HG02973 (cell line): ENCODE data around the gene CSF1R.

Source experiments
- ATAC-seq: cut with Tn5 transposase; IDR thresholded peaks from one replicate; pipeline ENCODE4 v1.9.1; 2021; ENCODE audit warnings: moderate library complexity; ENCODE audit not compliant: unreplicated experiment

The CSF1R gene

DNA sequence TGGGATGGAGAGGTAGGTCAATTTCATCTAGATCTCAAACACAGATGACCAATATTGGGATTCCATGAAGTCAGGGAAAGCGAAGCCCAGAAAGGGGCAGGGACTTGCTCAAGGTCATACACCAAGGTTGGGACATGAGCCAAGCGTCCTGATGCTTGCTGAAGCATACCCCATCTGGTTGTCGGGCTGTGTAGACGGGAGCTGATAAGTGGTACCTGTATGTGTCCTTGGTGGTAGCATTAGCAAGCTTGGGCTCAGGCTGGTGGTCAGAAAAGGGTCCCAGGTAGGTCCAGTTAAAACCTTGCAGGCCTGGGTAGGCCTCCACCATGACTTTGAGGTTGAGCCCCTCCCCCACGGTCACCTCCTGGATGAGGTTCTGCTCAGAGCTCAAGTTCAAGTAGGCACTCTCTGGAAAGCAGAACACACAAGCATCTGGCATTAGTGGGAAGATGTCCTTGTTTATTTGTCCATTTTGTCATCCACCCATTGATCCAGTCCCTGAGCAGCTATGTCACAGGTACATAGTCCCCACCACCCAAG lies 13.2 kb downstream of the CSF1R start:
- no peak for ATAC-seq

DNA sequence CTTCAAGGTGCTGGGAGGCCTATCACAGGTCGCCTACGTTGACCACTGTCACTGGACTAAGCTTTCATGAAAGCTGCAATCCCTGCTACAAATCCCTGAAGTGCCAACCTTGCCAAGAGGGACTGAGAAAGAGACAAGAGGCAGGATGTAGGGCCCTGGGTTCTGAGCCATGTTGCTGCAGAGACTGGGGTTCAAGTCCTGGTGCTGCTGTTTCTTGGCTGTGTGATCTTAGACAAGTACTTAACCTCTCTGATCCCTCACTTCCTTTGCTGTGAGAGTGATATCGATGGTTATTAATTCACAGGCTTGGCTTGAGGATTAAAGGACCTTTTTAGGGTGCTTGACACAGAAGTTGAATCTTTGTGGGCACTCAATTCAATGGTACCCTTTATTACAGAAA lies 15.5 kb downstream of the CSF1R start:
- ATAC-seq = no peak

DNA sequence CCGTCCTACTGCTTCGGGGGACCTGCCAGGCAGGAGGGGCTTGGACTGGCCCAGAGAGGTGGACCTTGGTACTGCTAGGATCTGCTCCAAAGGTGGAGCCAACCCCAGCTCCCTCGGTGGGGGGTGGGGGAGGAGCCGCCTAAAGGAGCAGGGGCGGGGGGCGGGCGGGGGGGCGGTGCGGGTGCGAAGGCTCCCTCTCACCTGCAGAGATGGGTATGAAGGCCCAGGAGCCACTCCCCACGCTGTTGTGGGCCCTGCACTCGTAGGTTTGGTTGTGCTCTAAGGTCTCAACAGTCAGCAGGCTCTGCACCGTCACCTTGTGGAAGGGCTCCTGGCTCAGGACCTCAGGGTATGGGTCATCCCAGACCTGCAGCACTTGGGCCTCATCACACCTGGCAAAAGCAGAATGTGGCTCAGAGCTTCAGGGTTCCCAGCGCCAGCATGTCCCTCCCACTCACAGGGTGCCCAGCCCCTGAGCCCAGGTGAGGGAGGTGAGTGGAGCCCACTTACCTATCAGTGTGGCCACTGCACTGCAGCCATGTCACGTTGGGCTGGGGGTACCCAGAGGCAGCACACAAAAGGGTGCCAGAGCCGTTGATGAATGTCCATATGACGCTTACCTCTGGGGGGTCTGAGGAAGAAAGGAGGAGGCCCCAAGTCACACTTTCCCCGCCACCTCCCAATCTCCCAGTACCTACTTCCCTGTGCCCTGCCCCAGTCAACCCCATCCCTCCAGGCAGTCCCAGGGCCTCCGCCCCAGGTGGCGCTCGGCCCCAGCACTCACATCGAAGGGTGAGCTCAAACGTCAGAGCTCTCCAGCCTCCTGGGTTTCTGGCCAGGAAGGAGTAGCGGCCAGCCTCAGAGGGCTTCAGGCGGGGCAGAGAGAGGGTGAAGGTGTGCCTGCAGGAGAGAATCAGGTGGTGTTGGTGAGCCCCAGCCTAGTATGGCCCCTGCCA lies 16.4 kb downstream of the CSF1R start:
- no peak for ATAC-seq

DNA sequence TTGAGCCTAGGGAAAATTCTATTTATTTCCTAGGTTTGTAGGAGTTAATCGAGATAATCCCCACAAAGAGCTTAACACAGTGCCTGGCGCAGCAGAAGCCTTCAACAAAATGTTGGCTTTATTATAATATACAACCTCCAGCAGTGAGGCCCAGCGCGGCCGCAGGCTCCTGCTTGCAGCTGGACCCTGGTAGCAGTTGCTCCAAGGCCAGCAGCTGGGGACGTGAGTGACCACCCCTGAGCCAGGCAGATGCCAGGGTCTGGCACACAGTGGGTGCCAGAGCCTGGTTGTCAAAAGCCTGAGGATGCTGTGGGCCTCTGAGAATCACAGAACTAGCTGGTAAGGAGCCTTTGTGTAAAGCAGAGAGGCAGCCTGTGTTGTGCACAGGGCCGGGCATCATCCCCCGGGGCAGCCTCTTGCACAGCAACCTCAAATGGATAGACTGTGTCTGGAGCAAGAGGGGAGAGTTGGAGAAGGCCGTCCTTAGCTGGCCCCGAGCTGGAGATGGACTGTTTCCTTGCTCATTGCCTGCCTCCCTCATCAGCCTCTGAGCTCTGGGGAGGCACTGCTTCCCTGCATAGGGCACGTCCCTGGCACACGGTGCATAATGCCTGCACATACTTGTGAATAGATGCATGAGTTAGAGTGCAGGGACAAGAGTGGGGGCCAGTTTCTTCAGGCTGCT lies 17.3 kb downstream of the CSF1R start:
- ATAC-seq = no peak

DNA sequence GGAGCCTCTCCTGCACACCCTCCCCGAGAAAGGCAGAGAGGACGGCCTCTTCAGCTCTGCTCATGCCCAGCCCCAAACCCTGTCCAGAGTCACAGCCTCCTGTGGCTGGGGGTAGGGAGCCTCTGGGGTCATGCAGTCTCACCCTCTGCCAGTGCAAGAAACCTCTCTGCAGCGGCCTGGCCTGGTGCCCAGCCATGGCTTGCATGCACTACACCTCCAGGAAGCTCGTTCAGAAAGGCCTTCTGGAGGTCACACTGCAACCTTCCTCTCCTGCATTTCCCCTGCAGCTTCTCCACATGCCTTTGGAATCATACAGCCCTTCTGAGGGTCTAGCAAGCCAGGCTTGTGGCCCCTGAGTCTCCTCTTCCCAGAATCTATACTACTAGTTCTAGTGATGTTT lies 17.9 kb downstream of the CSF1R start:
- no peak for ATAC-seq

DNA sequence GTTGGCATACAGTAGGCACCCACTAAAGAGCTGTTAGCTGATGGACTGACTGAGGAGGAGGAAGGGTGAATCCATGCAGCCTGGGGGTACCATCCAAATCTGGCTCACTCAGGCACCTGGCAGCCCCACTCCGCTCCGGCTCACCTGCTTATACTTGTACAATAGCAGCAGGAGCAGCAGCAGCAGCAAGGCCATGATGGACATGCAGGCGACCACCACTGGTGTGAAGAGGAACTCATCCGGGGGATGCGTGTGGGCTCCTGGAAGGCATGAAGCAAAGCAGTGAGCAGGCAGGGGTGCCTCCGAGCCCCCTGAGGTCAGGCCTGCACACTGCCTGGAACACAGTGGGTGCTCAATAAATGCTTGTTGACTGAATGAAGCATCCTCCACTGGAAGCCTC lies 18.3 kb downstream of the CSF1R start:
- ATAC-seq = no peak

DNA sequence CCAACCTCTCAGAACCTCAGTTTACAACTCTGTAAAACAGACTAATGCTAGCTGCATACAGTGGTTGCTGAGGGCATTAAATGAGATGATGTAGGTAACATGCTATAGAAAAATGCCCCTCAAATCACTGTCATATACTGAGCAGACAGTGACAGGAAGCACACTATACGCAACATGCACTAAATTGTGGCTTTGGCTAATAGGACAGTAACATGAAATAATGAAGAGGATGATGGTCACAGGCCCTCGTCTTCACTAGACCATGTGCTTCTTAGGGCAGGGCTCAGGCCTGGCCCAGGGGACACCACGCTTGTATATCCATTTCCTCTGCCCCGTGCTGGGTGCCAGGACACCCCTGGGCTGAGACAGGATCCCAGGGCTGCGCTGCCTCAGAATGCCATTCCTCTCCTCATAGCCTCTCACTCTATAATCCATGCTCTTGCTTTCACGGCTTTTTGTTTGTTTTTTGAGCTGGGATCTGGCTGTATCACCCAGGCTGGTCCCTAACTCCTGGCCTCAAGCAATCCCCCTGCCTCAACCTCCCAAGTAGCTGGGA lies 18.9 kb downstream of the CSF1R start:
- ATAC-seq = no peak

DNA sequence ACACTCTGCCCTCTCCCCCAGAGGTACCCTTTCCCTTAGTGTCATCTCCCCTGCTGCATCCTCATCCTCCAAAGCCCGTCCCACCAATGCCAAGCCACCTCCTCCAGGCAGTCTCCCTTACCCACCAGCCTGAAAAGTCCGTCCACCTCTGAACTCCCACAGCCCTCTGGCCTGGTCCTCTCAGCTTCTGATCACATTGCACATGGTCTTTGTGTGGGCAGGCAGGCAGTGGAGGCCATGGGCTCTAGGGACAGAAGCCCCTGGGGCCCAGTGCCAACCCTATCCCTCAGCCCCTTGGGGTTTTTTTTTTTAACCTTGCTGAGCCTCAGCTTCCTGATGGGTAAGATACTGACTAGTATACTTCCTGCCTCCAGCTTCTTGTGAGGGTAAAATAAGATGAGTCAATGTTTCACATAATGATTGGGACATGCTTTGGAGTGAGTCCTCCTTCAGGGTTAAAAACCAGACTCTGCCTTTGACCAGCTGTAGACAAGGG lies 19.4 kb downstream of the CSF1R start:
- no peak for ATAC-seq

DNA sequence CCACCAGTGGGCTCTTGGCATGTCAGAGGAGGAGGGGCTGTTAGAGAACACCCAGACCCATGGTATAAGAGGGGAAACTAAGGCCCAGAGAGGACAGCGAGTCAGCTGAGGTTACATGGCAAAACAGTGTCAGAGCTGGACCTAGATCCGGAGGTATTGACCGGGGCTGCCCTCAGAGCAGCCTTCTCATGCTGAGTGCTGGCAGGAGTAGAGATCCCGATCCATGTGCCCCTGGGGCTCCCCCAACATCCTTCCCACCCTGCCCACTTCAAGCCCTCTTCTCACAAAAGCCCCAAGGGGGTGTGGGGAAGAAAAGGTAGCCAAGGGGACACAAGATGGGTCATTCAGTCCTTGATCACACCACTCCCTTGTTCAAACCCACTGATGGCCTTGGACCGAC lies 19.9 kb downstream of the CSF1R start:
- ATAC-seq = no peak

DNA sequence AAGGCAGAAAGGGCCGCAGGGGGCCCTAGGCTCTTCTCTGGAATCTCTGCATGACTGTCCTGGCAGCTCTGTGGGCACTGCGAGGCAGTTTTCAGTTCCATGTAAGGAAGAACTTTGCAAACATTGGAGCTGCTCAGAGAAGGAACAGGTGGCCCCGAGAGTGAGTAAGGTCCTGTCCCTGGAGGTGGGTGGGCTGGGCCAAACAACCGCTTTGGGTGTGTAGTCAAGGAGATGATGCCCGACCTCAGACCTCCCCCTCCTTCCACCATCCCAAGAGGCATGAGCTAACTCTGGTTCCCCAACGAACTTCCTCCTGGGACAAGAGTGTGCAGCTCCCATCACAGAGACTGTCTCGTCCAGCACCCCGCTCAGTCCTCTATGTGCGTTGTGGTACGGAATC lies 20.5 kb downstream of the CSF1R start:
- ATAC-seq = no peak

DNA sequence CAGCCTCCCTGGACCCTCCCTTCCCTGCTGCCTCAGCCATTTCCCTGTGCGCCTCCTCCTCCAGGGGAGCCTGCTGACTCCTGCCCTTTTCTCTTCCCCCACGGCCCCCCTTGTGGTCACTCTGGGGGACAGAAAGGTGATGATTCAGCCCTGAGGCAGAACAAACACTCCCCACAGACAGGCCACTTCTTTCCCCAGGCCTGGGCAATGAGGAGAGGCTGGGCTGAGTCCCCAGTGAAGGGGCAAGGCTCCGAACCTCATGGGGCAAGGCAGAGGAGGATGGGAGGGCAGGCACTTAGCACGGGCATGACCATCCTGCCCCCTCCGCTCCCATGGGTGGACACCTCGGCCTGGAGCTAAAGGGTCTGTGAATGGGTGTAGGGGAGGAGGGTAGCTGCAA lies 21.0 kb downstream of the CSF1R start:
- ATAC-seq = no peak

DNA sequence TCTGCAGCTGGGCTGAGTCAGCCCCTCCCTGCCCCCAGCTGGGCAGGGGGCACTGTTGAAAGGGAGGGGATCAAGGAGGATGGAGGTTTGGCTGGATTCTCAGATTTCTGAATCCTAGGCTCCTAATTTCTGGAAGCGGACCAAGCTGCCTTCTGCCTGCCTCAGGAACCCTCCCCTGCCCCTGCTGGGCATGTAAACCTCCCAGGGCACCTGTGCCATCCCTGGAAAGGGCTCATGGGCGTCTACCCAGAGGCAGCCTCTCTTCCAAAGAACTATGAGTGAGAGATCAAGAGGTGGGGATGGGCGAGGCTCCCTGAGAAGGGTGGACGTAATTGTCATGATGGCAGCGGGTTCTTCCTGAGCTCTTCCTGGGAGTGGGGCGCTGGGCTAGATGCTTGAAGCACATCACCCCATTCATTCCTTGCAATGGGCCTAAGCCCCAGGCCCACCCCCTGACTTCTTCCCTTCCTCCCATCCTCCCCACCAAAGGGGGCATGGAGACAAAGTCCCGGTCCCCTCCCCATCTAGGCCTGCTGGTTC lies 21.6 kb downstream of the CSF1R start:
- no peak for ATAC-seq

DNA sequence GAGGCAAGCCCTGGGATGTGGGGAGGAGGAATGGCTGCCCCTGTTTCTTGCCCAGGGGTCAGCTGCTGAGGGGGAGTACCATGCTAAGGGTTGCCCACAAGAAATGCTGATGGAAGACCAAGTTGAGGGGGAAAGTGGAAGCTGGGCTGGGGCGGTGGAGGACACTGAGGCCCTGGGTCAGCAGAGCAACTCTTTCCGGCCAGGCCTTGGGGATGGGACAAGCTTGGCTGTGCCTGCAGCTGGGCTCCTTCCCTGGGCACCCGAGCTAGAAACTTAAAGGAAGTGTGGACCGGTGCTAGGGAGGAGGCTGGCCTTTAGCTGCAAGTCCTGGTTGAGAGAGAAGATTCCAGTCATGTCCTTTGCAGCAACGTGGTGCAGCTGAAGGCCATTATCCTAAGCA lies 22.7 kb downstream of the CSF1R start:
- no peak for ATAC-seq

DNA sequence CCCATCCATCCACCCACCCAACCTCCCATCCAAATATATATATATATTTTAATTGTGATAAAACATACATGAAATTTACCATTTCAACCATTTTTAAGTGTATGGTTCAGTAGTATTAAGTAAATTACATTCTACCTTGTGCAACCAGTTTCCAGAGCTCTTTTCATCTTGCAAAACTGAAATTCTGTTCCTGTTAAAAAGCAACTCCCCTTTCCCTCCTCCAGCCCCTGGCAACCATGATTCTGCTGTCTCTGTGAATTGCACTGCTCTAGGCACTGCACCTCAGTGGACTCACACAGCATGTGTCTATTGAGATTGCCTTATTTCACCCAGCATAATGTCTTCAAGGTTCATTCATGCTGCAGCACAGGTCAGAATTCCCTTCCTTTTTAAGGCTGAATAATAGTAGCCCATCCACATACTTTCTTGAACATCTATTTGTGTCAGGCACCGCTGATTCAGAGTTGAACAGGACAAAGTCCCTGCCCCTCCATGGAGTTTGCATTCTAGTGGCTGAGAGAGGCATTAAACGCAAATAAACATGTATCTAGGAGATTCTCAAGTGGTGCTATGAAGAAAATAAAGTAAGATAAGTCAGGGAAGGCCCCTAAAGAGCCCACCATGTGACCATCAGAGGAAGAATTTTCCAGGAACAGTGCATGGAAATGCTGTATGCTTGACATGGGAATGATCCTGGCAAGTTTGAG lies 24.0 kb downstream of the CSF1R start:
- ATAC-seq = no peak

DNA sequence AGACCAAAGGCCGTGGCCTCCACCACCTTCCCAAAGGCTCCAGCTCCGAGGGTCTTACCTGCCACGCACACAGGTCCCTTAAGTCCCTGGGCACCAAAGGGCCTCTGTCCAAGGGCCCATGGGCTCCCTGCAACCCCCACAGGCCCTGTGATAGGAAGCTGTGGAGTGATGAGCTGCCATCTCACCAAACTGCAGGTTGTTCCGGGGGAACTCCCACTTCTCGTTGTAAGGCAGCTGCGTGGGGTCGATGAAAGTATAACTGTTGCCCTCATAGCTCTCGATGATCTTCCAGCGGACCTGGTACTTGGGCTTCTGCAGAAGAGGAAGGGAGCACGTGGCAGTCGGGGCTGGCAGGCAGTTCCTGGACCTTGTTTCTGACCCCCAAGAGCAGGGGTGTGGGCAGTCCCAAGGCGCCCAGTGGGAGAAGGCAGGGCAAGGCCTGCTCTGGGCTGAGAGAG lies 24.8 kb downstream of the CSF1R start:
- ATAC-seq = no peak

DNA sequence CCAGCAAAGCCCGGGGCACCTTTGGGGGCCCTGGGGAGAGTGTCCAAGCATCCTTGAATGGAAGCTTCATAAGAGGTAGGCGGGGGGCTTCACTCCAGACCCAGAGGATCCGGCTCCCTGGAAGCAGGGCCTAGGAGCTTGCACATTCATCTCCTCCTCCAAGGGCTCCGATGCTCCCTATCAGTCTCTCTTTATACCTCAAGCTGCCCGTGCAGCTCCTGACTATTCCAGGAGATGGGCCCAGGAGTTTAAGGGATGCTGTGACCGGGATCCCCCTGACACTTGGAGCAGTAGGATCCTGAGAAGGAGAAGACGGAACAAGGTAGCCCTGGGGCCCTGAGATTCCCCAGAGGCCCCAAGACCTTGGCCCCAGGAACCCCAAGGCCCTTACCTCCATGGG lies 25.9 kb downstream of the CSF1R start:
- ATAC-seq = no peak

DNA sequence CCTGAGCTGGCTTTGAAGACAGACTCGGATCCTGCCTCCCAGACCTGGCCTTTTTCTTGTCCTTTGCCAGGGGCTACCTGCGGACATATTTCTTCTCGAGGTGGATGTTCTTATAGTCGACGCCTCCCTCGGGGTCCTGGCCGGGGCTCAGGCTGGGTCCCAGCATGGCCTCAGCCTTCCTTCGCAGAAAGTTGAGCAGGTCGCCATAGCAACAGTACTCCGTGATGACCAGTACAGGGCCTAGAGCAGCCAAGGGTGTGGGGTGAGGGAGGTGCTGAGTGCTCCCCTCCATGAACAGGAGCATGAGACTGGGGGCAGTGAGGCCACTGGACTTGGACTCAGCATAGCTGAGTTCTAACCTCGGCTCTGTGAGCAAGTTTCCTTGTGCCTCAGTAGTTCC lies 26.7 kb downstream of the CSF1R start:
- ATAC-seq = no peak

DNA sequence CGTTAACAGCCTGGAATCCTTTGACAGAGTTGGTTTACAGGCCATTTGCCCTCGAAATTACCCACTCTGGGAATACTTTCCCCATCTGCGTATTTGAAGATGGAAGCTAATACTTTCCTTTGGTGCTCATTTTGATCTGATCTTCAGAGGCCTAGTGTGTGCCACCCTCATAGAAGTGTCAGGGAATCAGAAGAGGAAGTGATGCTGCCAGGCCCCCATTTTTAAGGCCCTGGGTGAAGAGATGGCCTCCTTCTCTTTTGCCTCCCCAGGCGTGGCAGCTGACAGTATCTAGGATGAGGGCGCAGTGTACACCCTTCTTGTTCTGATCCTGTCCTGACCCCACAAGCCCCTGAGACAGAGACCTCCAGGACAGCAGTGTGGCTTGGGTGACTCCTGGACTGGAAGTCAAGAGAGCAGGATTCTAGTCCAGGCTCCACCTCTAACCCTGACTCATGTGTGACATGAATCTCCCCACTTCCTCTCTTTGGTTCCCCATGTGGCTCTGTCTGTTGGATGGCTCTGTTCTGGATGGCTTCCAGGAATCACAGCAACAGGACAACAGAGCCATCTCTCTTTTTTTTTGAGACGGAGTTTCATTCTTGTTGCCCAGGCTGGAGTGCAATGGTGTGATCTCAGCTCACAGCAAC lies 27.8 kb downstream of the CSF1R start:
- ATAC-seq = no peak

DNA sequence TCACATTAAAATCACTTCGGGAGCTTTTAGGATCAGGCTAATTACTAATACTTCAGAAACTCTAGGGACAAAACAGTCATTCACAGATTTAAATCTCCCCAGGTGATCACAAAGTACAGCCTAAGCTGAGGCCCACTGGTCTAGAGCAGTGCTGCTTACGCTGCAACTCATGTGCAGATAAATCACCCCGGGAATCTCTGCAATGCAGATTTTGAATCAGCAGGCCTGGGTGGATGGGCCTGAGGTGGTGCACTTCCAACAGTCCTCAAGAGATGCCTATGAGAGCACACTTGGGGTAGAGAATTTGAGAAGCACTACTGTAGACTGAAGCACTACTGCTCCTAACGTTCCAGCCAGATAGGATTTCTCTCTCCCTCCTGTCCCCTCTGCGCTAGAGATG lies 28.4 kb downstream of the CSF1R start:
- no peak for ATAC-seq

DNA sequence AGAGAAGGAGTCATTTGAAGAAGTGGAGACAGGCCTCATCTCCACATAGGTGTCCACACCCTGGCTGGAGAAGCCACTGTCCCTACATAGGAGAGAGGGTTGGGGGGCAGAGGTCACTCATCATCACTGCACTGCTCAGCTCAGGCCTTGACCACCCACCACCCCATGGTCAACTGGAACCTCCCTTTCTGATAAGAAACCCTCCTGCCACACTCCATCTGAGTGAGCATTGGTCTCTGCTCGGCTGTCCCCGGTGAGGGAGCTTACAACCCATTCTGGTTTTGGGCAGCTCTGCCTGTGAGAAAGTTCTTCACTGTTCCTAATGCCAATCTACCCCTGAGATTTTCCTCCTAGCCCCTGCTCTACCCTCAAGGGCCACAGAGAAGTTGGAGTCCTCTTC lies 28.8 kb downstream of the CSF1R start:
- ATAC-seq = no peak
